GM12878 (cell line): ENCODE data around the gene ZNF608. TPM values are rescaled to one million over a fixed set of nuclear protein-coding genes. Genes with fewer than 3 reads are reported as not detected.

Experiments used
- ATAC-seq: fragments of 200-7000 bp; cut with Tn5 transposase; 3 replicates; pipeline ENCODE4 v1.9.1; 2020; ENCODE audit warnings: mild to moderate bottlenecking, moderate library complexity
- BruUV-seq: library from RNA; stranded (reverse); fragments of 400-500 nt; replicated peaks from 2 replicates; lab custom pipeline; 2021; lab: Mats Ljungman, UMichigan
- CTCF ChIA-PET: fragments of 300-600 bp; sonication (Branson Sonifier 250); formaldehyde crosslinking; extraction: SDS; loops from one replicate; lab custom pipeline; 2021; ENCODE audit warnings: inconsistent platforms; lab: Yijun Ruan, JAX
- POLR2A ChIA-PET: fragments of 350-600 bp; formaldehyde crosslinking; extraction: SDS; loops from one replicate; lab custom pipeline; 2021; ENCODE audit warnings: inconsistent platforms; lab: Charles Lee
- RAD21 ChIA-PET: fragments of 300-600 bp; sonication (Branson Sonifier 250); formaldehyde crosslinking; loops from one replicate; lab custom pipeline; 2023; ENCODE audit warnings: antibody characterized with exemption; ENCODE audit not compliant: unreplicated experiment; lab: Charles Lee
- SMC1A ChIA-PET: fragments of 300-600 bp; sonication (Branson Sonifier 250); formaldehyde crosslinking; loops from one replicate; lab custom pipeline; 2023; ENCODE audit not compliant: unreplicated experiment, uncharacterized antibody; lab: Charles Lee
- DNase-seq: peaks from one replicate; pipeline ENCODE4 v3.0.0-alpha.2; 2011; ENCODE audit warnings: low read depth, low spot score
- FAIRE-seq: peaks from 3 replicates; lab custom pipeline; 2011; peaks lifted over from hg19 to GRCh38; lab: Jason Lieb, UNC
- H2AFZ ChIP-seq: 2 replicates; pipeline ENCODE4 v1.6.0; 2011; ENCODE audit warnings: low read depth, low read length, control low read depth; ENCODE audit not compliant: control insufficient read depth
- H3K27ac ChIP-seq: 2 replicates; pipeline ENCODE4 v1.5.1; 2011; ENCODE audit warnings: control low read depth; ENCODE audit not compliant: control insufficient read depth, insufficient read depth
- H3K27me3 ChIP-seq, 2 experiments: replicated peaks in 1 of 2; 2 replicates each; pipeline versions ENCODE4 v1.6.0 to v1.6.1; 2011; ENCODE audit warnings: low read length in 1 of 2; ENCODE audit not compliant: control insufficient read depth in 2 of 2, insufficient read depth in 2 of 2
- H3K36me3 ChIP-seq, 2 experiments: 2 replicates each; pipeline ENCODE4 v1.5.1; 2011; ENCODE audit warnings: low read length in 1 of 2; ENCODE audit not compliant: control insufficient read depth in 2 of 2, insufficient read depth in 2 of 2
- H3K4me1 ChIP-seq: 2 replicates; pipeline ENCODE4 v1.6.1; 2011; ENCODE audit warnings: mild to moderate bottlenecking, low read length, moderate library complexity, mixed read lengths; ENCODE audit not compliant: control insufficient read depth, insufficient read depth
- H3K4me2 ChIP-seq: 2 replicates; pipeline ENCODE4 v1.6.0; 2011; ENCODE audit warnings: control low read depth; ENCODE audit not compliant: control insufficient read depth, insufficient read depth
- H3K4me3 ChIP-seq: fragments of 200-600 bp; sonication (generic); 2 replicates; pipeline ENCODE4 v1.5.1; 2016
- H3K79me2 ChIP-seq: 2 replicates; pipeline ENCODE4 v1.6.0; 2011; ENCODE audit warnings: low read length; ENCODE audit not compliant: control insufficient read depth, insufficient read depth
- H3K9ac ChIP-seq: 2 replicates; pipeline ENCODE4 v1.8.0; 2011; ENCODE audit warnings: low read length, control low read depth, mixed read lengths; ENCODE audit not compliant: control insufficient read depth, insufficient read depth
- H3K9me3 ChIP-seq: replicated peaks from 3 replicates; pipeline ENCODE4 v1.5.1; 2011; ENCODE audit warnings: mild to moderate bottlenecking, low read length; ENCODE audit not compliant: control insufficient read depth, insufficient read depth
- H4K20me1 ChIP-seq: 2 replicates; pipeline ENCODE4 v1.6.0; 2011; ENCODE audit not compliant: control insufficient read depth, insufficient read depth
- CBX5 ChIP-seq: sonication (generic); IDR thresholded peaks from 2 replicates; pipeline ENCODE4 v1.6.1; 2016; ENCODE audit warnings: low read depth, moderate library complexity, mild to moderate bottlenecking, inconsistent platforms
- CEBPB ChIP-seq, 2 experiments: fragments of 150-350 bp in 1 of 2; IDR thresholded peaks; 2 replicates each; pipeline ENCODE4 v1.6.1; 2012 to 2014; ENCODE audit warnings: low read depth in 2 of 2, low read length in 2 of 2, borderline replicate concordance in 1 of 2, inconsistent platforms in 1 of 2
- EED ChIP-seq: sonication (generic); IDR thresholded peaks from 2 replicates; pipeline ENCODE4 v1.6.1; 2016; ENCODE audit warnings: antibody characterized with exemption, low read depth
- KLF5 ChIP-seq: fragments of 450-650 bp; IDR thresholded peaks from 2 replicates; pipeline ENCODE4 v1.6.1; 2014; ENCODE audit warnings: mild to moderate bottlenecking; ENCODE audit not compliant: partially characterized antibody
- STAT3 ChIP-seq: IDR thresholded peaks from 2 replicates; pipeline ENCODE4 v1.6.1; 2011; ENCODE audit warnings: low read depth, low read length, improper control_type of control experiment
- YBX1 ChIP-seq: fragments of 450-650 bp; IDR thresholded peaks from 2 replicates; pipeline ENCODE4 v1.6.1; 2016; ENCODE audit warnings: antibody characterized with exemption
- WGBS: methylation state at CpG from one replicate; pipeline ENCODE4 v1.1.6; 2016; ENCODE audit warnings: low lambda C conversion rate; ENCODE audit not compliant: insufficient replicate concordance, insufficient coverage; ENCODE audit errors: missing lambda C conversion rate; 5-methylcytosine and 5-hydroxymethylcytosine counted together
- in situ Hi-C: fragments of 300-500 bp; cut with MboI; formaldehyde crosslinking; loops from 9 replicates; pipeline ENCODE4 v1.14.3; 2018; ENCODE audit warnings: mixed read lengths
- intact Hi-C: fragments of 100-400 bp; cut with micrococcal nuclease; formaldehyde crosslinking; loops from one replicate; pipeline ENCODE4 v1.14.2; 2022; ENCODE audit not compliant: unreplicated experiment
- polyA plus RNA-seq, 11 experiments: library from polyadenylated mRNA; depleted of rRNA in 4 of 11; unstranded in 6 of 11; stranded (reverse) in 5 of 11; fragments of >200 nt; fragmentation: Nextera tagmentation in 4 of 11; fragmentation: Illumina TruSeq in 1 of 11; extraction: Ambion mirVana in 4 of 11; extraction: Trizol in 1 of 11; gene quantifications; 1 replicate in 1 of 11; 2 replicates in 10 of 11; pipeline versions ENCODE4 v1.2.1 to v1.2.3, GENCODE V29; 2011 to 2016; ENCODE audit warnings: inconsistent platforms in 2 of 11, missing spikeins in 2 of 11, low read depth in 1 of 11
- total RNA-seq, 4 experiments: library from RNA; depleted of rRNA in 3 of 4; stranded (reverse); fragments of >200 nt in 3 of 4; fragmentation: Illumina TruSeq in 1 of 4; extraction: Trizol in 1 of 4; gene quantifications; 2 replicates each; pipeline versions ENCODE4 v1.2.1 to v1.2.3, GENCODE V29; 2013 to 2021
- TF ChIP-seq, protein P1 (sequence below): fragments of 450-650 bp; IDR thresholded peaks from 2 replicates; pipeline ENCODE4 v1.6.1; 2018; ENCODE audit warnings: borderline replicate concordance, mild to moderate bottlenecking; ENCODE audit not compliant: partially characterized antibody
- TF ChIP-seq, protein P2 (sequence below): fragments of 450-650 bp; IDR thresholded peaks from 2 replicates; pipeline ENCODE4 v1.6.1; 2016; ENCODE audit warnings: mild to moderate bottlenecking
- TF ChIP-seq, protein P3 (sequence below): fragments of 450-650 bp; IDR thresholded peaks from 2 replicates; pipeline ENCODE4 v1.6.1; 2017; ENCODE audit warnings: borderline replicate concordance

Gene ZNF608
- total and polyA plus RNA-seq, 10 of the 15 experiments (the other 5 are each of a cell fraction or from before 2014, with no cell fraction given), result 0.19 to 6.7 (median 0.64) TPM

DNA sequence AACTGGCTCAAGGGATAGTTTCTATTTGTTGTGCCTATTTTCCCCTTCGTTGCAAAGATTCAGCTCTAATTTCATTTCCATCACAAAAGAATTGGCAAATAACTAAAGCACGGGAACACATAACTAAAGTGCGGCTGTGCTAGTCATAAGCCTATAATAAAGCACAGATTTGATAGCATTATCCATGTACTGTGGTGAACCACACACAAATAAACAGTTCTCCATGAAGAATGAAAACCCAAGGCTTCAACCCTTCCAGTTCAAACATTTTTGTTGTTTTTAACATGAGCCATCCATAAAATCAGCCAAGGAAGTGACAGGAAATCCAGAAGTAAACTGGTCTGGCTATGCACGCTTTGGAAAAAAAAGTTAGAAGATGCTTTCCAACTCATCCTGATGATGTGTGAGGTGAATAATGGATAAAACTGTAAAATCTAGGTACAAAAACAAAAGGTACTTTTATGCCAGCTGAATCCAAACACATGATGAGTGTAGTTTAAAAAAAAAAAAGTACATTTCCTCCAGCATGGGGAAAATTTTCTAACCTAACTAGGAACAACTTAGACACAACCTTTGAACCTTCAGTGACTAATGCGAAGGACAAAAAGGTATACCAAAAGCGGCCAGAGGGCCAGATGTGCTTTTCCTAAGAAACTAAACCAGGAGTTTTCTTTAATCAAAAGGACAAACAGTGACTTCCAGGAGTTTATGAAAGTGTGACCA is 10.2 kb downstream of the ZNF608 start:
- CTCF ChIA-PET, result interaction anchor here (1.1 to 2.7 kb wide), 3 partner anchors 11 to 16 kb away, joined by 3 to 6 read pairs (median 5); no protein-coding TSS in a partner anchor
- H3K27me3 ChIP-seq, result no peaks in the 10 kb centered on the region
- TF ChIP-seq STAT3 (no peak), YBX1 (no peak), KLF5 (no peak), EED (no peak), CBX5 (no peak), CEBPB (IDR thresholded peaks at IDR 0.05; ENCODE audit: borderline replicate concordance in 1 of 2, low read depth in 2 of 2, low read length in 2 of 2) (no peak)
- TF ChIP-seq, protein P1, sequence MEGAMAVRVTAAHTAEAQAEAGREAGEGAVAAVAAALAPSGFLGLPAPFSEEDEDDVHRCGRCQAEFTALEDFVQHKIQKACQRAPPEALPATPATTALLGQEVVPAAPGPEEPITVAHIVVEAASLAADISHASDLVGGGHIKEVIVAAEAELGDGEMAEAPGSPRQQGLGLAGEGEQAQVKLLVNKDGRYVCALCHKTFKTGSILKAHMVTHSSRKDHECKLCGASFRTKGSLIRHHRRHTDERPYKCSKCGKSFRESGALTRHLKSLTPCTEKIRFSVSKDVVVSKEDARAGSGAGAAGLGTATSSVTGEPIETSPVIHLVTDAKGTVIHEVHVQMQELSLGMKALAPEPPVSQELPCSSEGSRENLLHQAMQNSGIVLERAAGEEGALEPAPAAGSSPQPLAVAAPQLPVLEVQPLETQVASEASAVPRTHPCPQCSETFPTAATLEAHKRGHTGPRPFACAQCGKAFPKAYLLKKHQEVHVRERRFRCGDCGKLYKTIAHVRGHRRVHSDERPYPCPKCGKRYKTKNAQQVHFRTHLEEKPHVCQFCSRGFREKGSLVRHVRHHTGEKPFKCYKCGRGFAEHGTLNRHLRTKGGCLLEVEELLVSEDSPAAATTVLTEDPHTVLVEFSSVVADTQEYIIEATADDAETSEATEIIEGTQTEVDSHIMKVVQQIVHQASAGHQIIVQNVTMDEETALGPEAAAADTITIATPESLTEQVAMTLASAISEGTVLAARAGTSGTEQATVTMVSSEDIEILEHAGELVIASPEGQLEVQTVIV, result no peak
- TF ChIP-seq, protein P2, sequence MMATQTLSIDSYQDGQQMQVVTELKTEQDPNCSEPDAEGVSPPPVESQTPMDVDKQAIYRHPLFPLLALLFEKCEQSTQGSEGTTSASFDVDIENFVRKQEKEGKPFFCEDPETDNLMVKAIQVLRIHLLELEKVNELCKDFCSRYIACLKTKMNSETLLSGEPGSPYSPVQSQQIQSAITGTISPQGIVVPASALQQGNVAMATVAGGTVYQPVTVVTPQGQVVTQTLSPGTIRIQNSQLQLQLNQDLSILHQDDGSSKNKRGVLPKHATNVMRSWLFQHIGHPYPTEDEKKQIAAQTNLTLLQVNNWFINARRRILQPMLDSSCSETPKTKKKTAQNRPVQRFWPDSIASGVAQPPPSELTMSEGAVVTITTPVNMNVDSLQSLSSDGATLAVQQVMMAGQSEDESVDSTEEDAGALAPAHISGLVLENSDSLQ, result no peak
- TF ChIP-seq, protein P3, sequence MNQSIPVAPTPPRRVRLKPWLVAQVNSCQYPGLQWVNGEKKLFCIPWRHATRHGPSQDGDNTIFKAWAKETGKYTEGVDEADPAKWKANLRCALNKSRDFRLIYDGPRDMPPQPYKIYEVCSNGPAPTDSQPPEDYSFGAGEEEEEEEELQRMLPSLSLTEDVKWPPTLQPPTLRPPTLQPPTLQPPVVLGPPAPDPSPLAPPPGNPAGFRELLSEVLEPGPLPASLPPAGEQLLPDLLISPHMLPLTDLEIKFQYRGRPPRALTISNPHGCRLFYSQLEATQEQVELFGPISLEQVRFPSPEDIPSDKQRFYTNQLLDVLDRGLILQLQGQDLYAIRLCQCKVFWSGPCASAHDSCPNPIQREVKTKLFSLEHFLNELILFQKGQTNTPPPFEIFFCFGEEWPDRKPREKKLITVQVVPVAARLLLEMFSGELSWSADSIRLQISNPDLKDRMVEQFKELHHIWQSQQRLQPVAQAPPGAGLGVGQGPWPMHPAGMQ, result no peak
- no TSS peak for BruUV-seq
- SMC1A ChIA-PET, result interaction anchor here (0.7 to 5.7 kb wide), 10 partner anchors 8 to 271 kb away, joined by 3 to 25 read pairs (median 4); no protein-coding TSS in a partner anchor
- POLR2A ChIA-PET, result interaction anchor here (0.7 to 1.8 kb wide), 7 partner anchors 11 to 295 kb away, joined by 3 to 14 read pairs (median 4); partner anchors contain the start of gene ZNF608
- H3K9me3 ChIP-seq, result no peaks in the 10 kb centered on the region; the same call in 2 of the 3 replicates
- H4K20me1 ChIP-seq, result no peaks in the 10 kb centered on the region
- ATAC-seq (no peak), DNase-seq (no peak), FAIRE-seq (no peak)
- H3K4me3 ChIP-seq, result no peak overlapping the region
- H3K9ac ChIP-seq, result no peak overlapping the region
- H3K36me3 ChIP-seq, result no peaks in the 10 kb centered on the region
- no peak overlapping the region for H2AFZ ChIP-seq
- RAD21 ChIA-PET, result interaction anchor here (0.8 to 7.0 kb wide), 8 partner anchors 11 to 185 kb away, joined by 3 to 42 read pairs (median 6); partner anchors contain the start of gene ZNF608
- H3K4me2 ChIP-seq, result no peak overlapping the region; the same call in 1 of the 2 replicates
- intact Hi-C loops, result no loop called here
- no peak overlapping the region for H3K27ac ChIP-seq
- WGBS, result 88% methylated on average over 6 of the region's 6 CpGs
- H3K79me2 ChIP-seq, result peaks cover 80% of the 10 kb centered on the region
- H3K4me1 ChIP-seq, result no peaks in the 10 kb centered on the region; the same call in none of the 2 replicates
- in situ Hi-C loops, result no loop called here
